Activated naive CD8-positive, alpha-beta T cell treated with anti-CD3 and anti-CD28 coated beads, Interleukin-2, amount 50 U/mL, for 16 hours (primary cell): ENCODE data around the gene PCDHA9.
"Not testable (repeated sequence)": the region's sequence is repeated elsewhere in the genome, so short reads cannot be mapped to it uniquely, and the experiment has no call there.

ENCODE experiments used
- DNase-seq: peaks from one replicate; pipeline ENCODE4 v3.0.0-alpha.2; 2020; ENCODE audit warnings: low read depth, low spot score

Gene PCDHA9

GRCh38 chr5:140848139-140849102 is at the start of gene PCDHA9:
Gene PCDHA9, plus strand, starts transcription at chr5:140848382. Its CDS starts 114 bp downstream, at chr5:140848496.
- not testable (repeated sequence) for DNase-seq

GRCh38 chr5:140800816-140801493 is 47.2 kb upstream of the PCDHA9 start, which contains the start of gene PCDHA3:
Gene PCDHA3, plus strand, starts transcription at chr5:140801057.
- DNase-seq, result no peak

GRCh38 chr5:140801494-140801841 is 46.7 kb upstream of the PCDHA9 start:
- DNase-seq, result no peak

GRCh38 chr5:140802381-140802780 is 45.8 kb upstream of the PCDHA9 start:
- DNase-seq, result not testable (repeated sequence)

GRCh38 chr5:140802781-140803271 is 45.4 kb upstream of the PCDHA9 start:
- no peak for DNase-seq

GRCh38 chr5:140806834-140807775 is 41.1 kb upstream of the PCDHA9 start, which contains the start of gene PCDHA4:
Gene PCDHA4, plus strand, starts transcription at chr5:140807068.
- no peak for DNase-seq

GRCh38 chr5:140808241-140808888 is 39.8 kb upstream of the PCDHA9 start:
- DNase-seq, result not testable (repeated sequence)

GRCh38 chr5:140808889-140809291 is 39.3 kb upstream of the PCDHA9 start:
- DNase-seq, result no peak

GRCh38 chr5:140821375-140822280 is 26.6 kb upstream of the PCDHA9 start, which contains the start of gene PCDHA5:
Gene PCDHA5, plus strand, starts transcription at chr5:140821613.
- no peak for DNase-seq

GRCh38 chr5:140822281-140822629 is 25.9 kb upstream of the PCDHA9 start:
- DNase-seq, result no peak

- DNase-seq, result not testable (repeated sequence)
Measured at GRCh38 chr5:140822969-140823368, 25.2 kb upstream of the PCDHA9 start.

GRCh38 chr5:140823475-140823874 is 24.7 kb upstream of the PCDHA9 start:
- DNase-seq, result no peak

GRCh38 chr5:140827704-140828361 is 20.3 kb upstream of the PCDHA9 start, which contains the start of gene PCDHA6:
Gene PCDHA6, plus strand, starts transcription at chr5:140827960. Its CDS starts 132 bp downstream, at chr5:140828092.
- DNase-seq, result no peak

- no peak for DNase-seq
Measured at GRCh38 chr5:140828362-140828737, 19.8 kb upstream of the PCDHA9 start.

GRCh38 chr5:140829511-140830501 is 18.4 kb upstream of the PCDHA9 start:
- not testable (repeated sequence) for DNase-seq

GRCh38 chr5:140833993-140834392 is 14.2 kb upstream of the PCDHA9 start, which contains the start of gene PCDHA7:
Gene PCDHA7, plus strand, starts transcription at chr5:140834269. Its CDS starts 115 bp downstream, at chr5:140834384.
- no peak for DNase-seq

GRCh38 chr5:140834439-140835008 is 13.7 kb upstream of the PCDHA9 start:
- not testable (repeated sequence) for DNase-seq
